GM21786 (cell line): ENCODE data around the gene ALDH3A1.

Source experiments
- ATAC-seq: cut with Tn5 transposase; IDR thresholded peaks from one replicate; pipeline ENCODE4 v1.9.1; 2021; ENCODE audit not compliant: unreplicated experiment

ALDH3A1 gene

GRCh38 chr17:19720631-19721426, 27.3 kb downstream of the ALDH3A1 start:
- ATAC-seq: no peak

- ATAC-seq: no peak
Observed at GRCh38 chr17:19720210-19720475, 28.0 kb downstream of the ALDH3A1 start.

- no peak for ATAC-seq
Observed at GRCh38 chr17:19719355-19720209, 28.5 kb downstream of the ALDH3A1 start.

GRCh38 chr17:19718613-19719354, 29.3 kb downstream of the ALDH3A1 start:
- ATAC-seq: no peak

- no peak for ATAC-seq
Observed at GRCh38 chr17:19718041-19718612, 30.0 kb downstream of the ALDH3A1 start.

- no peak for ATAC-seq
Observed at GRCh38 chr17:19717411-19717908, 30.6 kb downstream of the ALDH3A1 start.

GRCh38 chr17:19717031-19717360, 31.1 kb downstream of the ALDH3A1 start:
- no peak for ATAC-seq

- ATAC-seq: no peak
Observed at GRCh38 chr17:19716108-19717030, 31.7 kb downstream of the ALDH3A1 start, which contains the start of gene SLC47A2. TSS of gene SLC47A2 (minus strand) at chr17:19716584. CDS start at chr17:19716555, 29 bp downstream.

- no peak for ATAC-seq
Observed at GRCh38 chr17:19714542-19715411, 33.3 kb downstream of the ALDH3A1 start.

GRCh38 chr17:19713901-19714361, 34.2 kb downstream of the ALDH3A1 start:
- no peak for ATAC-seq

GRCh38 chr17:19713462-19713861, 34.6 kb downstream of the ALDH3A1 start:
- no peak for ATAC-seq

- no peak for ATAC-seq
Observed at GRCh38 chr17:19712436-19713004, 35.6 kb downstream of the ALDH3A1 start.

- no peak for ATAC-seq
Observed at GRCh38 chr17:19709841-19710240, 38.3 kb downstream of the ALDH3A1 start.

GRCh38 chr17:19708431-19709175, 39.5 kb downstream of the ALDH3A1 start:
- no peak for ATAC-seq

GRCh38 chr17:19707728-19708221, 40.3 kb downstream of the ALDH3A1 start:
- ATAC-seq: no peak

GRCh38 chr17:19706791-19707727, 41.0 kb downstream of the ALDH3A1 start:
- no peak for ATAC-seq
